T-helper 1 cell treated with Interleukin-12 subunit alpha and Interleukin-12 subunit beta and Interleukin-4 antibody, amounts not matched to agents 30 ng/mL and 1 ng/mL, for 36 hours (primary cell): Measurements from ENCODE around the gene MUC5B. TPM values are rescaled to one million over a fixed set of nuclear protein-coding genes. Genes with fewer than 3 reads are reported as not detected.

Source experiments
- intact Hi-C: fragments of 100-400 bp; cut with micrococcal nuclease; formaldehyde crosslinking; loops from one replicate; pipeline ENCODE4 v1.15.1; 2024
- total RNA-seq: library from RNA; stranded (reverse); gene quantifications from 2 replicates; pipeline ENCODE4 v1.2.3, GENCODE V29; 2022

MUC5B gene
- total RNA-seq, 1 donor from 2014 or later: not detected

DNA sequence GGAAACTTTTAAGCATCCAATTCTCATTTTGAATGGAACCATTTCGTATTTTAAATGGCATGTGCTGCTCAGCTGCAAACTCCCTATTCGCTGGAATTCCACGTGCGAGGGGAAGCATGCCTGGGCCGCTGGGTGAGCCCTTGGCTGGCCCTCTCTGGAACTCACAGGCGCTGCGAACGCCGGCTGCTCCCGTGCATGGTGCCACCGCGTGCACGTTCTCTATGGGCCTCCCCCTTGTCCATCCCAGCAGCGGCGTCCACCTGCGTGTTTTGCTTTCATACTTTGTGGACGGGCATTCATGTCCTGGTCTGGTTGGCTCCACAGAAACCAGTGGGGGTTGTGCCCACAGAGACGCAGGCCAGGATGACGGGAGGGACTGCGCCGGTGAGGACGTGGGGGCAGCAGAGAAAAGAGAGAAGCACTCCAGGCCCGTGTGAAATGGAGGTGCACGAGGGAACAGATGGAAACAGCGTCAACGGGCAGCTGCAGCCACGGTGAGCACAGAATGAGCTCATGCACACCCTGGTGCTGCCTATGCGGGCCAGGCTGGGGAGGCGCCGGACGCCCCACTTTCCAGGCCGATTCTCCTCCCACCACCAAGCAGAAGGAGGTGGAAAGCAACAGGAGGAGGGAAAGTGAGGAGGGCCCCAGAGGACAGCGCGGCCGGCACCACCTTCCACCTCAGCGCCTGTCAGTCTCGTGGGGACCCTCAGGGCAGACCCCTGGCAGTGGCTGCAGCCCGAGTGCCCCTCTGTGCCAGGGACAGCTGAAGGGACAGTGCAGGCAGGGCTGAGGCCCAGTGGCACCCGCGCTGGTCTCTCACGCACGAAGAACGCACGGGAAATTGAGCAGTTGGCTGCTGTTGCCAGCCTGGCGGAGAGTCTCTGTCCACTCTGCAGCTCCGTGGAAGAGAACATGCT, 57.5 kb downstream of the MUC5B start:
- intact Hi-C loops: no loop called here

DNA sequence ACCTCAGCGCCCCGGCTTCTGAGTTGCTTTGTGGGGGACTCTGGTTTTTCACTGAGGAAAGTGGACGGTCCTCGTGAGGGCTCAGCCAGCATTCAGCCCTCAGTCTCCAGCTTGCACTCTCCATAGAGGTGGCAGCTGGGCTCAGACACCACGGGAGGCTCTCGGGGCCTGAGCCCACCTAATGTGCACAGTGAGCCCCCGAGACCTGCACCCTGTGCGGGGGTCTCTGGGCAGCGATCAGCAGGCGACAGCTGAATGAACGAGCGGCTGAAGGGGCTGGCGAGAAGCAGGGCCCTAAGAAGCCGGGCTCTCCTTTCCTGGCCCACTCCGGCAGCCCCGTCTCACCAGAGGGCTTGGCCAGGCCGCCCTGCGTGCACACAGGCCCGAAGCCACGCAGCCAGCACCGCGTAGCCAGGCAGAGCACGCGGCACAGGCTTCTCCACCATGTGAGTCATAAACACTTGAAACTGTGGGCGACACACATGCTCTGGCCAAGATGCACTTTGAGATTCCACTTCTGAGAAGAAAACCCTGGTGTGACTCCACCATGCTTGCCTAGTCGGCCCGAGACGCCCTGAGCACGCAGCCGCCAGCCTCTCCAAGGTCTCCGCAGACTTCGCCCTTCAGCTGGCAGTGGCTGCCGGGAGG, 58.6 kb downstream of the MUC5B start:
- intact Hi-C loops: no loop called here

DNA sequence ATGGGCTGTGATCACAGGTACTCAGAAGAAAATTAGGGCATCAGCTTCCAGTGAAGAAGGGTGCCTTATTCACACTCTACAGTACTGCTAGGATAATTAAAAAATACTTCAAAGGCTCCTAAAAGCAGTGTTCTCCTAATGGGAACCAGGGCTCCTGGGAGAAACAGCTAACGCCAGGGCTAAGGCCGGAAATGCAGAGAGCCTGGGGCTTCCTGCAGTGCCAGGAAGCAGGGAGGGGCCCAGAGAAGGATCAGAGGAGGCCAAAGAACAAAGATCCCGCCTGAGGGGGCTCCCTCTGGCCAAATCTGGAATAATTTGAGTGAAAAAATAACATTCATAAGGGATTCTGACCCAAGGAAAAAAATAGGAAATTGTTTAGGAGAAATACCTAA, 59.1 kb downstream of the MUC5B start:
- intact Hi-C loops: no loop called here

DNA sequence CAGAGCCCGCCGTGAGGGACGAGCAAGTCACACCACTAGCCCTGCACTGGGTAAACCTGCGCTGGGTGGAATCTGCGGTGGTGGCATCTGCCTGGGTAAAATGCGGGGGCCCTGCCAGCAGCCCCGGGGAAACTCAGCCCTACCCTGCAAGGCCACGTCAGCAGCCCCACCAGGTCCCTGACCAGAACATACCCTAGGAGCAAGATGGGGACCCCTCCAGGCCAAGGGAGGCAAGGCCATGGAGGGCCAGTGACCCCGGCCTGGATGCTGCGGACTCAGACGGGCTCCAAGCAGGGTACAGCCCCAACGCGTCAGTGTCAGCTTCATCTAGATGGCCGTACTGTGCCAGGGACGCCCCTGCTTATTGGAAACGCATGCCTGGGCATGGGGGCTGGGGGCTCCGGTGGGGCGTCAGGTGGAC, 60.2 kb downstream of the MUC5B start:
- intact Hi-C loops: no loop called here

DNA sequence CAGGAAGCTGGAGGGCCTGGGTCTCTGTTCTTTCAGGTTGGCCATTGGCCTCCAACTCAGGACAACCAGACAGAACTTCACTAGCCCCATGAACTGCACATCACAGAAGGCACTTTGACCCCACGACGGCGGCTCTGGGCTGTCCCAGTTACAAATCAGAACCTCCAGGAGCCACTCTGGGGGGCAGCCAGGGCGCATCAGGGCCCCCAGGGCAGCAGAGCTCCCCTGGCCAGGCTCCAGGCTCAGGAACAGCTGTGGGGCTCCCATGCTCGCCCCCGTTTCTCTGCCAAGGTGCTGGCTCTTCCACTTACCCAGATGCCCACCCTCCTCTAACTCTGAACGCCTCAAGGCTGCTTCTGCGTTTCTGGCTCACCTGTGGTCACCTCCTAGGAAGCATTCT, 61.0 kb downstream of the MUC5B start:
- intact Hi-C loops: no loop called here

DNA sequence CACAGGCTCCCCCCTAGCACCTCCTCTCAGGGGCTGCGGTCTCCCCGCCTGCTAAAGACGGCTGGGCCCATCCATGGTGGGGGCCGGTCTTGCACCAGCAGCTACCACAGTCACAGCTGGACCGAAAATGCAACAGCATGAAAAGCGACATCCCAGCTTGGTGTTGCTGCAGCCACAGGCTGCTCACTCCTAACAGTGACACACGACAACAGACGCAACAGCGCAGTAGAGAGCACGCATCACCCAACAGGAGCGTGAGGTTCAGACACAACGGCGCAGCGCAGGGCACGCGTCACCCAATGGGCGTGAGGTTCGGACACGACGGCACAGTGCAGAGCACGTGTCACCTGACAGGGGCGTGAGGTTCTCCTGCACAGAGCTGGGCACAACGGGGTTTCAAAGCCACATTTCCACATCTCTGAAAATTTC, 62.5 kb downstream of the MUC5B start:
- intact Hi-C loops: no loop called here

DNA sequence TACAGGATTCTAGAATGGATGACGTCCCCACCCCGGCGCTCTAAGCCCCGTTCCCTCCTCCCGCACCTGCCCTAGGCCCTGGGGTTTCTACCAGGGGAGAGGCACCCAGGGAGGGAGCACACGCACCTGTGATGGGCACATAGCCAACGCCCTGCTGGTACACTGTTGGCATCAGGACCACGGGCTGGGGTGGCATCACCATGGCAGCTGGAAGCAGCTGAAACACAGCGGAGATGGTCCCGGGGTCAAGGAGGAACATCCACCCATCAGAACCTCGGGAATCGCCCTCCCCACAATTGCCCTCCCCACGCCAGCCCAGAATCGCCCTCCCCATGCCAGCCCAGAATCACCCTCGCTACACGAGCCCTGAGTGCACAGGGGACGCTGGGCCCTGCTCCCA, 63.0 kb downstream of the MUC5B start:
- intact Hi-C loops: no loop called here

DNA sequence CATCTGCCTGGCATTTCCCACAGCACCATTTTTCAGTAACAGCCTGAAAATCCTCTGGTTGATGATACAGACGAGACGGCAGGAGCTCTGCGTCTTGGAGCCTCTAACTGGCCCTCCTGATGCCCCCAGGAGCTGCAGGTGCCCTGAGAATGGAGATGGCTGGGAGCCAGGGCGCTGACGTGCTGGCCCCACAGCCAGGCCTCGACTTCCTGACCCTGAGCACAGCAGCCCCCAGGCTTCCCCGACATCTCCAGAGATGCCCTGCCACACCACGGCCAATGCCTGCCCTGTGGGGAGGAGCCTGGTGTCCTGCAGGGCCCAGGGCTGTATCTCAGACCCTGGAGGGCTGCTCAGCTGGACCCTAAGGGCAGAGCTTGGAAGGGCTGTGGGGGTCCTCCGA, 65.1 kb downstream of the MUC5B start:
- intact Hi-C loops: no loop called here

DNA sequence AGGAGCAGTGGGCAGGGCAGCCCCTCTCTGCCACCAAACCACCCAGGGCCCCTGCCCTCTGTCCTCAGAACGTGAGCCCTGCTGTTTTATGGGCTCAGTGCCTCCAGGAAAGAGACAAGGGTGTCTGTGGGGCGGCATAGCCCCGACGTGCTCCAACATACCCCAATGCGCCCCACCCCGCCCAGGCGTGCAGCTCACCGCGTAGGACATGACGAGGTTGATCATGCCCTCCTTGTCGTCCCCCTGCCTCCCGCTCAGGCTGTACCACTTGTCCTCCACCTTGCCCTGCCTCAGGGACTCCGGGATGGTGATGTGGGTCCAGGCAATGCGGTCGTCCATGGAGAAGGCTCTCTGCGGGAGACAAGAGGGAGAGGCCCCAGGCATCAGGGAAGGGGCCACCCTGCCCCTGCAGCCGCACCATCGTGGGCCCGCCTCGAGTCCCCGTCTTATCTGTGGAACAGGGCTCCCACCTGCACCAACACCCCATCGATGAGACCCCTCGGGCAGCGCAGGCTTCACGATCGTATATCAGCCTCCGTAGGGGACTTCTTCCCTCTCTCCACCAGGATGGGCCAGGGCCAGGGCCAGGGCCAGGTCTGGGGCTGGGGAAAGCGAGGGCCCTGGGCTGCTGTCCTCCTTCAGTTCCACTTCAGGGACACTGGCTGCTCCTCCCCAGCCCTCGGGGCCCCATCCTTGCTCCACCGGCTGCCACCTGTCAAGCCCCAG, 65.7 kb downstream of the MUC5B start:
- intact Hi-C loops: no loop called here

DNA sequence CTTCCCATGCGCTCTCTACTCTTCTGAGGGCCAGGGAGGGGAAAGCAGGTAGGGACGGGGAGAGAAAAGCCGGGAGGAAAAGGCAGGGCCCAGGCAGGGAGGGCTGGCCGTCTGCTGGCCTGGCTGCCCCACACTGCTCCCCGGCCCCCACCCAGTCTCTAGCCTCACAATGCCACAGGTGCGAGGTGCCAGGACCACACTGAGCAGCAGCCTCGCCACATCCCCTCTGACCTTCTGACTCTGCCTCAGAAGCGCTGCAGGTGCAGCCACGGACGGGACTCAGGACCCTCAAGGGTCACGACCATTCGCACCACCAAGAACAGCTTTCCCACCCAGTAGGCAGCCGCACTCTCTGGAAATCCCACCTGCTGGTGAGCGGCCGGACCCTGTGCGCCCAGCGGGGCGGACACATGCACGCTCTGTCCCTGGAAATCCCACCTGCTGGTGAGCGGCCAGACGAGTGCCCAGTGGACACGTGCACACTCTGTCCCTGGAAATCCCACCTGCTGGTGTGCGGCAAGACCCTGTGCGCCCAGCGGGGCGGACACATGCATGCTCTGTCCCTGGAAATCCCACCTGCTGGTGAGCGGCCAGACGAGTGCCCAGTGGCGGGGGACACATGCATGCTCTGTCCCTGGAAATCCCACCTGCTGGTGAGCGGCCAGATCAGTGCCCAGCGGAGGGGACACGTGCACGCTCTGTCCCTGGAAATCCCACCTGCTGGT, 66.5 kb downstream of the MUC5B start:
- intact Hi-C loops: no loop called here

DNA sequence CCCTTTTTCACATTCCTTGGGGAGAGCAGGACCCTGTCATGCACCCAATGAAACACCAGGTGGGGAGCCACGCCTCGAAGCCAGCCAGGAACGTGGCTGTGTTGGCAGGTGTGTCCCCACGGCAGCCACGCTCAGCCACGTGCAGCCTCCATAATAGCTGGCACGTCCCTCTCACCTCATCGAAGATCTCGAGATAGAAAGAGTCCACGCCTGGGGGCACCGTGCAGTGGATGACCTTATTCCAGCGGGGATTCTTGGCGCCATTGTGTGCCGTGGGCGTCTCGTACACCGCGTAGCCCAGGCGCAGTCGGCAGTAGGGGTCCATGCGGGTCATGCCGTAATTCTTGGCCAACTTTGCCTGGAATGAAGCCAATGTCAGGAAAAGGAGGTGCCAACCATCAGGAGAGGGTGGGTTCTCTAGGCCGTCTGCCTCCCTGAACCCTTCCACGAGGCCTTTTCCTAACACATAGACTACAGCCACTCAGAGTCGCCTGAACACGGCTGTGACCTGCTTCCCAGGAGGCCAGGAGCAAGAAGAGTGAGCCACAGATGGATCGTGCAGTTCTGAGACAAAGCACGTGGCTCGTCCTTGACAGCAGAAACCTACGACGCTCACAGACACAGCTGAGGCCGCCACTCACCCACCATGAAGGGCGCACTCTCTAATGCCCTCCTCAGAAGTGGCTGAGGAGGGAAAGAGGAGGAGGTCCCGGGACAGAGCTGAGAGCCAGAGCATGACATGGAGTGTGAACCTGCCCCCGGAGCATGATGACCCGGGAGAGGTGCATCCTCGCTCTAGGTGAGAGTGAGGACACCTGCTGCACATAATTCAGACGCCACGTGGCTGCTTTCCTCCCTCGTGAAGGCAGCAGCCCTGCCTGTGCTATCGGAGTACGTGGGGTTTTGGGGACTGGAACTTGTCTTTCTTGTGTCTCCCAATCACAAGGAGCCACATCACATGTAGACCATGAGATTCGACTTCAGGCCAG, 67.5 kb downstream of the MUC5B start:
- intact Hi-C loops: no loop called here

DNA sequence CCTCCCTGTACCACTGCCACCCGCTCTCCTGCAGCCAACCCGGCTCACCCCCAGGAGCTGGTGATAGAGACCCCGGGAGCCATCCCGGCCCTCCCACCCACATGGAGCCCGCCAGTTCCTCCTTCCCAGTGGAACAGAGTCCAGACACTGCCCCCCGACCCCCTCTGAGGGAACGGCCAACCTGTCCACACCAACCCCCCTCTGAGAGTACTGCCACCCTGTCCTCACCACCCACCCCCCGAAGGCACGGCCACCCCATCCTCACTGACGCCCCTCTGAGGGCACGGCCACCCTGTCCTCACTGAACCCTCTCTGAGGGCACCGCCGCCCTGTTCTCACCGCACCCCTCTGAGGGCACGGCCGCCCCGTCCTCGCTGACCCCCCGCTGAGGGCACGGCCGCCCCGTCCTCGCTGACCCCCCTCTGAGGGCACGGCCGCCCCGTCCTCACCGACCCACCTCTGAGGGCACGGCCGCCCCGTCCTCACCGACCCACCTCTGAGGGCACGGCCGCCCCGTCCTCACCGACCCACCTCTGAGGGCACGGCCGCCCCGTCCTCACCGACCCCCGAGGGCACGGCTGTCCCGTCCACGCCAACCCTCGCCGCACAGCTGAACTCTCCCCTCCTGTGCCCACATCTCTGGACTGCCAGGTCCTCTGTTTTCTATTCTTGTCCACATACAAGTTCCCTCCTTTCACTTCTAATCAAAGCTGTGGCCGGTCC, 68.6 kb downstream of the MUC5B start:
- intact Hi-C loops: no loop called here

DNA sequence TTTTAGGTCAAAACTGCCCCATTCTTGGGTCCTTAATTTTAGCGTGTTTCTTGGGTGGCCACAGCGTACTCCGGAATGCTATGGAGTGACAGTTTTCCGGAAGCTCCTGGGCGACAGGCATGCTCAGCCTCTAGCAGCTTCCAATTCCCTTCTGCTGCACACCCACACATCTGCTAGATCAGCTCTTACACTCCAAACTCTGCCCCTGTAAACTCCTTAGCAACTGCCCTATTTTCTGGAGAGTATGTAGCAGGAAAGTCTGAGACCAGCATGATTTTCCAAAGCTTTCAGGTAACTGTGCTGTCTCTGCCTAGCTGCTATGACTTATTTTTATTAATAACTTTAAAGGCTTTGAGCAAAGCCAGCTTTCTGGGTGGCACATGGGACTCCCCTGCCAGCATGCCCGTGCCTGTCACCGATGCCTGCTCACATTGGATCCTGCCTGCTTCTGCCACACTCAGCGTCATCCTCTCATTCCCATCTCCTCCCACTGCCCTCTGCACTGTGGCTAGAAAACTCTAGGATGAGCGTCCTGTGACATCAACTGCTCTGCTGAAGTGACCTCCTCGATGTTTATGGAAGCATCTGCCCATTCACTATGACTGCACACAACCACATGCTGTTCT, 69.3 kb downstream of the MUC5B start:
- intact Hi-C loops: no loop called here

DNA sequence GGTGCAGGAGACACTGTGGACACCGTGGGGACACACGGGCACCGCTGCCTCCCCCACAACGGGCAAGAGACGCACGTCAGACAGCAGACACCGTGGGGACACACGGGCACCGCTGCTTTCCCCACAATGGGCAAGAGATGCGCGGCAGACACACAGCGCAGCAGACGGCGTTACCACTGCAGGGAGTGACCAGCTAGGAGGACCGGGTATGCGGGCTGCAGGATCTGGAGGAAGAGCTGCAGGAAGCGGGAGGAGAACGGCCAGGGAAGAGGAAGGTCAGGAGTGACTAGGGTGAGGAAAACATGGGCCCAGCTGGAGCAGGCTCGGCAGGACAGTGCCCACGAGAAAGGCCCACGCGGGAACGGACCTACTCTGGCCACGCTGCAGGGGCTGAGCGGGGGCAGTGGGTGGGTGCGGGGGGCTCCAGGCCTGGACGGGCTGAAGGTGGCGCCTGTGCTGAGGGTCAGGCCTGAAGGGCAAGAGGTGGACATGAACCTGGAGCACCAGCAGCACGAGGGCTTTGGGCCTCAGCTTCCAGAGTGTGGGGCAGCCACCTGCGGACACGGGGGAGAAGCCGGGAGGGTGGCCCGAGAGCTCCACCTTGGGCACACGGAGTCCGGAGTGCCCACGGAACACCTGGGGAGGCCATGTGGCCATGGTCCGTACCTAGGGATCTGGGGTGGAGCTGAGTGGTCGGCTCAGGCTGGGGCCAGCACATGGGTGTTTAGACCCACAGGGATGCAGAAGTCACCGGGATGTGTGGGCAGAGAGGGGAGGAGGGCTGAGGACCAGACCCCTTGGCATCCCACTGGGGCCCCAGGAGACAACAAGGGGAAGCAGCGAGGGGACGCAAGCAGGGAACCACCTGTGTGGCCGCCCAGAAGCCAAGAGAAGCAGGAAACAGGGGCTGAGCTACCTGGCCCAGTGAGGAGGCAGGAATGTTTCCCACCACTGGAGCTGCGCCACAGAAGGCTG, 70.1 kb downstream of the MUC5B start:
- intact Hi-C loops: no loop called here

DNA sequence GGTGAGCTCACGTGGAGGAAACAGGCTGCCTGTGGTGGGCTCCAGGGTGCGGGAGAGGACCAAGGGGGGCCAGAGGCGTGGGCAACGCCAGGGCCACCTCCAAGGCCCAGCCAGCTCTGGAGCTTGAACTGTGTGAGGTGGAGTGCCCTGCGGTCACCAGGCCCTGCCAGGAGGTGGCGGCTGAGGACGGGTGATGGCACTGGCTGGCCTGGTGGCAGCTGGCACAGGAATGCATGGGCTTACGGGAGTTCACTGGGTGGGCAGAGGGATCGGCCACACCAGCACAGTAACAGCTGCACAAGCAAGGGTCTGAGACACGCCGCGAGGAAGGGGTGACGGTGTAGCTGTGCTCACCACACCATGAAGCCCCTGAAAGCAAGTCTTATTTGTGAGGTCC, 70.8 kb downstream of the MUC5B start:
- intact Hi-C loops: no loop called here

DNA sequence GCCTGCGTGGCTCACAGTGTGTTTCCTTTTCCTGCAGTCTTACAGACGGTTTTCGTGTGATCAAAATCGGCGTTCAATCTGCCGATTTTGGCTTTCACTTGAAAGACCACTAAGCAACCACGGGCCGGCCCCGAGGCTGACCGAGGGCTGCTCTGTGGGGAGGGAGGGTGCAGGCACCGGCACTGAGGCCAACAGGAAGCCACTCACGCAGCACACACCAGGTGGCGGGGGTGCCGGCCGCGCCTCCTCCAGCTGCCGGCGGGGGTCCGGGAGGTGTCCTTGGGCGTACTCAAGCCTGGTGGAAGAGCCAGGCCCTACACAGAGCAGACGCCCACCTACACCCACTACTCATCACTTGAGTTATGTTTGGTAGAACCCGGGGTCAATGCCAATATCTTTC, 72.2 kb downstream of the MUC5B start:
- intact Hi-C loops: no loop called here

DNA sequence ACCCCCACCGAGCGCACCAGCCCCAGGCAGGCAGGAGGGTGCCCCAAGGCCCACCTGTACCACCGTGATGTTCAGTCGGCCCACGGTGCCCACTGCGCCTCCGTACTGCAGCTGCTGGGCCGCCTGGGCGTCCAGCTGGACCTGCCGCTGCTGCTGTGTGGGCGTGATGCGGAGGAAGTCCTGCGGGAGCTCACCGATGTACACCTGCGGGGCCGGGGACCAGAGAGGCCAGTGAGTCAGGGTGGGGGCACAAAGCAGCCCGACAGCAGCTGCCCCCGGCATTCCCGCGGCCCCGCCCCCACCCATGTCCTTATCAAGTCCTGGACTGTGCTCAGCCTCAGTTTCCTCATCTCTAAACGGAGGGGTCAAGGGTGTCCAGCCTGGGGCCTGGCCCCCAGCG, 72.7 kb downstream of the MUC5B start:
- intact Hi-C loops: no loop called here

DNA sequence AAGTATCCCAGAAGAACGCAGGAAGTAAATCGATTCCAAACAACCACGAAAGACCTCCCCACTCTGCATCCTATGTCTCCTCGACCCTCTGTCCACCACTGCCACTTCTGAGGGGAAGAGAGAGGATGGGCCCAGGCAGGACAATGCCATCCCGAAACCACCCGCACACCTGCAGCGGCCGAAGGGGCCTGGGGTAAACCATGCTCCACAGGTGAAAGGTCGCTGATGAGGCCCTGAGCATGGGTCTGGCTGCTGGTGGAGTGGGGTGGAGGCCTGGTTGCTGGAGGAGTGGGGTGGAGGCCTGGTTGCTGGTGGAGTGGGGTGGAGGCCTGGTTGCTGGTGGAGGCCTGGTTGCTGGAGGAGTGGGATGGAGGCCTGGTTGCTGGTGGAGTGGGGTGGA, 73.4 kb downstream of the MUC5B start:
- intact Hi-C loops: no loop called here
